HG02623 (cell line): ENCODE data around the gene FAM221B.

ENCODE experiments used
- ATAC-seq: cut with Tn5 transposase; IDR thresholded peaks from one replicate; pipeline ENCODE4 v1.9.1; 2021; ENCODE audit warnings: moderate library complexity; ENCODE audit not compliant: unreplicated experiment

The FAM221B gene, protein sequence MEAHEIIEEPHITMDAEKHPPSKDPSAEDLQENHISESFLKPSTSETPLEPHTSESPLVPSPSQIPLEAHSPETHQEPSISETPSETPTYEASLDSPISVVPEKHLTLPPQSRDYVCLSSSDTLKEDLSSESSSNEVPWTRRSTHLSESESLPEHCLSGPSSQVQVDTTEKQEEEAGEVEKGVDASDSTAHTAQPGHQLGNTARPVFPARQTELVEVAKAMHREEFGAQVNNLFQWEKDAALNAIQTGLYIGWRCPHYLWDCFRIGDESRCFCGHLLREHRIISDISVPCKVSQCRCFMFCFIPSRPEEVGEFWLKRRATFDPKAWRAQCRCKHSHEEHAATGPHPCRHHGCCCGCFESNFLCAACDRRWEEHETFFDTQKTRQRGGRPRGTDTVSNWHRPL

DNA sequence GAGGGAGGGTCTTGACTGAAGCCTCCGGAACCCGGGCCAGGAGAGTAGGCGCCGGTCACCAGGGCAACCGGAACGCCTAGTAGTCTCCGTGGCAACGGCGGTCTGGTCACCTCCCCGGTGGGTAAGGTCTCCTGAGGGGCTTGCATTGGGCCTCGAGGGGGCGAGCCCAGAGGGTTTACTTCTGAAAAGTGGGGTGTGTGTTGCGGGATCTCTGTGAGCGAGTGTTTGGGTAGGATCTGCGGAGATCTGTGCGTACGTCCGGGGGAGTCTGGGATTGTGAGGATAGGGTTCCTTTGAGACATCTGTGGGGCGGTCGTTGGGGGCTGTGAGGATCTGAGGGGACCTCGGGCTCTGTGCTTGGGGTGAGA, at the start of gene FAM221B:
FAM221B (minus strand) TSS at position 17 of the 368 bp plus-strand sequence. CDS start 2,571 bp downstream, outside the sequence.
- ATAC-seq = no peak

DNA sequence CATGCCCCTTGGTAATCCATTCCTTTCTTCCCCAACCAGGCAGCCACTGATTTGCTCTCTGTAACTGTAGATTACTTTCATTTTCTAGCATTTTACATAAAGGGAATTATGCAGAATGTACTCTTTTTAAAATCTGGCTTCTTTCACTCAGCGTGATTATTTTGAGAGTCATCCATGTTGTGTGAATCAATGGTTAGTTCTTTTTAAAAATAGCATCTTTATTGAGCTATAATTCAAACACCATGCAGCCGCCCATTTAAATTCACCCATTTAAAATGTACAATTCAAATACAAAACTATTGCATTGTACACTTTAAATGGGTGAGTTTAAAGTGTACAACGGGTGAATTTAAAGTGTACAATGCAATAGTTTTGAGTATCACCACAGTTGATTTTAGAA, 44.0 kb upstream of the FAM221B start:
- ATAC-seq = no peak

DNA sequence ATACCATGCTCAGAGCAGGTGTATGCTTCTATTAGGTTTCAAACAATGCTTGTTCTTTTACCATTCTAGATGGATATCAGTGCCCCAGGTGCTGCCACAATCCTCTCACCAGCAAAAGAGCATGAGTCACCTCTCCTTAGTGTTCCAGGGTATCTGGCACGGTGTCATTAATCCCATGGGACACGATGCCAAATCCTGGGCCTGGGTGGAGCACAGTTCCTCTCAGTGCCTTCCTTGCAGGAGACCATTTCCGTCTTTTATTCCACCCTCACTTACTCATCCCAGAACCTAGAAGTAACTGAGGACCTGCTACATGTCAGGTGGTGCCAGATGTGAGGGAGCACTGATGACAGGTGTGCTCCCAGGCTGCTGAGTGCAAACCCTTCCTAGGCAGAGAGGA, 43.0 kb upstream of the FAM221B start:
- ATAC-seq = no peak

DNA sequence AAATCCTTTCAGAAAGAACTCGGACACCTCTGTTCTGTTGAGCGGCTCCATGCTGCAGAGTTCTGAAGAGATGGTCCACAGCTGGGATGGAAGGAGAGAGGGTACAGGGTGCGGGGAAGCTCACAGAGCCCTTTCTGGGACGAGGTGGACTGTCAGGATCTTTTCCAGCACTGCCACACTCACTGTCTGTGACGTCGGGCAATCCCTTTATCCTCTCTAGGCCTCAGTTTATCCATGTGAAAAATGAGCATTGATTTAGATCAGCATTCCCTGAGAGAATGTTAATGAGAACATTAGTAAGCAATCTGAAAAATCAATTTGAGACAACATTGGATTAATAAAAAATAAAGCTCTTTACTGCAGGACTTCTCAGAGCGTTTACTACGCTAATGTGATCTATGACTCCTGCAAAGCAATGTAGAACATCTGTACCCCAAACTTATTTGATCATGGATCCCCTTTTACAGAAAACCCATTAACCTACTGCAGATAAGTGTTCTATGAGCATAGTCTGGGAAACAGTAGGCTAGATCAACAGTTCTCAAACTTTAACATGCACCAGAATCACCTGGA, 41.9 kb upstream of the FAM221B start, which contains the start of gene OR13J1:
OR13J1 (minus strand) TSS at position 51 of the 573 bp plus-strand sequence; CDS start at position 51, 0 bp downstream.
- ATAC-seq = no peak

DNA sequence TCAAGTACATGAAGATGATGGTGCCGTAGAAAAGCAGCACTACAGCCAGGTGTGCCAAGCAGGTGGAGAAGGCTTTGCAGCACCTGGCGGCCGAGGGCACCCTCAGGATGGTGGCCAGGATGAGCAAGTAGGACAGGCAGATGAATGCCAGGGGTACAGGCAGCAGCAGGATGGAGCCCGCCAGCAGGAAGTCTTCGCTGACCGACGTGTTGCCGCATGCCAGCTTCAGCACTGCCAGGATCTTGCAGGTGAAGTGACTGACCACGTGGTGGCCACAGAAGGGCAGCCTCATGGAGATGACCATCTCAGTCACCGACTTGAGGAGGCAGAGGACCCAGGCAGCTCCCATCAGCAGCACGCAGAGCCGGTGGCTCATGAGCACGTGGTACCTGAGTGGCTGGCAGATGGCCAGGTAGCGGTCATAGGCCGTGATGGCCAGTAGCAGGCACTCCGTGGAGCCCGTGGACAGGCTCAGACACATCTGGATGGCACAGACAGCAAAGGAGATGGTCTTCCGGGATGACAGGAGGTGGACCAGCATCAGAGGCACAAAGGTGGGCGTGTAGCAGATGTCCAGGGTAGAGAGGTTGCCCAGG, 41.2 kb upstream of the FAM221B start:
- no peak for ATAC-seq

DNA sequence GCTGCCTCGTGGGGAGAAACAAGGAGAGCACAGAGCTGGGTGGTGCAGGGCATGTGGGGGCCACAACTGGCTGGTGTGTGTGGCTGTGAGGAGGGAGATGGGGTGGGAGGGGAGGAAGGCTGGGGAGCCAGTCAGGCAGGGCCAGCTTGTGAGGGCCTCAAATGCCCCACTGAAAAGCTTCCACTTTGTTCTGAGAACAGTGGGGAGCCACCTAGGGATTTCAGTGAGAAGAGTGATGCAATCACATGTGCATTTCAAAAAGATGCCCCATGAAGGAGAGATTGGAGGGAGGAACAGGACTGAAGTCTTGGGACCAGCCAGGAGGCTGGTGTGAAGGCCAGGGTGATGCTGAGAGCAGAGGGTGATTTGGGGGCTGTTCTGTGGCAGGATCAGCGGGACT, 40.4 kb upstream of the FAM221B start:
- ATAC-seq = no peak

DNA sequence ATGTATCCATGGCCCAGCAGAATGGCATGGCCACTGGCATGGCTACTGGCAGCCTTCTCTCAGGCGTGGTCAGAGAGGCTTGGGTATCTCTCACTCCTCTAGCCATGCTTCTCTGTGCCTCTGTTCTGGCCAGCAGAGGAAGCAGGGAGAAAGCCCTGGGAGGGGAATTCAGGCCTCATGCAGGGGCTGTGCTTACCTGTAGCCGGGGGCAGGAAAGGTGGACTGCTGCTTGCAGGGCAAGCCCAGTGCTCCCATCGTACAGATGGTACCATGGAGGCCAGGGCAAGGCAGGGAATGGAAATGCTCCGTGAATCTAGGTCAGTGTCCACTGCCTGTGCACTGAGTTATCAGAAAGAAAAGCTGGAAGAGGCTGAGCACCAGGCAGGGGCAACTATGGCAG, 39.0 kb upstream of the FAM221B start:
- no peak for ATAC-seq

DNA sequence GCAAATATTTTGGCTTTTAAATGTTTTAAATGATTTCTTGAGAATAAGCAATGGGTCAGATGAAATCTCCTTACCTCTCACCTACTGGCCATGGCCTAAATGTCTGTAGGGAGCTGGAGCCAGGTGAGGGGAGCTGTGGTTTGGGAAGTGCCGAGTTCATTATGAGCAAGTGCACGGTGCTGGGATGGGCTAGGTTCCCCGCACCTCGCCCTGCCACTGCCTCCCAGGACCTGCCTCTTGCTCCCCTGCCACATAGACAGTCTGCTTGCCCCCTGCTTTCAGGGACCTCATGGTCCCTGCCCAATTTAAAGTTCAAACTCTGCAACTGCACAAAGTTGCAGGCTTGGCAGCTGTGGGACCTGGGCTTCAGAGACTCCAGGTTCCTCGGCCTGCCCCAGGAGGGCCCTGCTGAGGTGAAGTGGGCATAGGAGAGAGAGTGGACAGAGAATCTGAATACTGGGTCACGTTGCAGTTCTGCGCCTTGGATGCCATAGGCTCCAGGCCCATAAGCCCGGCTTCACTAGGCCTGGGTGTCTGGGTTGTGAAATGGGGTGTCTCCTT, 36.2 kb upstream of the FAM221B start:
- no peak for ATAC-seq

DNA sequence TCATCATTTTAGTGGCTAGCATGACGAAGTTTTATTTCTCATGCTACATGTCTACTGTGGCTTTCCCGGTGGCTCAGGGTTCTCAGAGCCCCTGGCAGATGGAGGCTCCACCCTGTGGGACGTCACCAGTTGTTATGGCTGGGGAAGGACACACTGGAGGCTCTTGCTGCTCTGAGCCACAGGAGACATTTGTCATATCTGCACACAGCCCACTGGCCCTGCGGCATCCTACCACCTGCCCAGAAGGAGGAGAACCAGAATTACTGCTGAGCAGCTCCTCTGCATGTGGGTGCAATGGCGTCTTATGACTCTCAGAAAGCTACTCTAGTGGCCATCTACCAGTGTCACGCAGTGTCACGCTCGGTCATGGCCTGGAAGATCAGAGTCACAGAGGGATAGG, 35.1 kb upstream of the FAM221B start:
- no peak for ATAC-seq

DNA sequence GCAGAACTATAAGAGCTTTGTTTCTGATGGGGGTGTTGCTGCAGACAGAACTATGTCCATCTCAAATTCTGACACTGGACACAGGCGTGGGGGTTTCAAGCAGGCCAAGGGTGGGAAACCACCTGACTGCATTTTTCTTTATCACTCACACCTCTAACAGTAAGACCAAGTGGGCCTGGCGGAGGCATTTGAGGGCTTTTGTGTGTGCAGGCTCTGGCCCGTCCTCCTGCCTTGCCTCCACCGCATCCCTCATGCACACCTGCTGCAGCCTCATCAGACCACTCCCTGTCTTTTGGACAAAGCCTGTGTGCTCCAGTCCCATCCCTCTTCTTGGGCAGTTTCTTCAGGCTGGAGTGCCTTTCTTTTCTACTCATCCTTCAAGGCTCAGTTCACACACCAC, 33.8 kb upstream of the FAM221B start:
- ATAC-seq = no peak

DNA sequence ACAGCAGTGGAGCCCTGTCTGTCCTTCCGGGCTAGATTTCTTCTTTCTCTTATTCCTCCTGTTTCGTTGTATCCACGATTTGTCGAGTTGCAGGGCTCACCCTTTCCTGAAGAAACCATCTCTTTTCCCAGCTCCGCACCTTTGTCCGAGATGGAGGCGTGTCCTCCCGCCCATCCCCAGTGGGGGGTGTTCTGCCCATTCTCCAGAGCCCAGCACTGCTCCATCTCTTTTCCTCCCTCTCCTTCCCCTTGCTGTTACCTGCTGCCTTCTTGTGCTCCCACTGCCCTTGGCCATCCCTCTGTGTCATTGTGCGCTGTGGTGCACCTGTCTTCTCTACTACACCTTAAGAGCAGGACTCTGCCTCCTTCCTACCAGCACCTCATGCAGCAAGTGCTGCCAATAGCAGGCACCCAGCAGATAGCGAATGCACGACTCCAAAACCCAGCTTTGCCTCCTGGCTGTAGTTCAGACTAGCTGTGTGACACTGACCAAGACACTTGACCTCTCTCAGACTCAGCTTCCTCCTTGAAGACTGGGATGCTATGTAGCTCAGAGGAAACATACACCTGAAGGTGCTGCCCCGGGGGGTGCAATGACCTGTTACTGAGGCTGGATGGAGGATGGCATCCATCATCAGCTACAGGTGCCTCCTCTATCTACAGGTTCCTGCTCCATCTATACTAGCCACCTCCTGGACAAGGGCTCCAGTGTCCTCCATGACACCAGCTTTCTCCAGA, 32.8 kb upstream of the FAM221B start:
- ATAC-seq = no peak

DNA sequence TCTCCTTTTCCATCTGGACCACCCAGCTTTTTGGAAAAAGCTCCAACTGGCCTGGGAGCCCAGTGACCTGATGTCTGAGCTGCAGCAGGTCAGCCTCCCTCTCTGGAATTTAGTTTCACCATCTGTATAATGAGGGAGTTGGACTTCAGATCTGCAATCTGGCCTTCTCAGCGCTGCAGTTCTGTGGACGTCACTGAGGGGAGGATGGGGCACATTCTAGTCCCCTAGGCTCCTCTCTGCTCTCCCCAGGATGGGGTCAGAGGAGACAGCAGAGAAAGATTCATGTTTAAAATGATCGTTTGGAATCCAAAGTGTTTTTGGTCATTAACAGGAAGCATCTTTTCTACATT, 31.4 kb upstream of the FAM221B start:
- ATAC-seq = no peak

DNA sequence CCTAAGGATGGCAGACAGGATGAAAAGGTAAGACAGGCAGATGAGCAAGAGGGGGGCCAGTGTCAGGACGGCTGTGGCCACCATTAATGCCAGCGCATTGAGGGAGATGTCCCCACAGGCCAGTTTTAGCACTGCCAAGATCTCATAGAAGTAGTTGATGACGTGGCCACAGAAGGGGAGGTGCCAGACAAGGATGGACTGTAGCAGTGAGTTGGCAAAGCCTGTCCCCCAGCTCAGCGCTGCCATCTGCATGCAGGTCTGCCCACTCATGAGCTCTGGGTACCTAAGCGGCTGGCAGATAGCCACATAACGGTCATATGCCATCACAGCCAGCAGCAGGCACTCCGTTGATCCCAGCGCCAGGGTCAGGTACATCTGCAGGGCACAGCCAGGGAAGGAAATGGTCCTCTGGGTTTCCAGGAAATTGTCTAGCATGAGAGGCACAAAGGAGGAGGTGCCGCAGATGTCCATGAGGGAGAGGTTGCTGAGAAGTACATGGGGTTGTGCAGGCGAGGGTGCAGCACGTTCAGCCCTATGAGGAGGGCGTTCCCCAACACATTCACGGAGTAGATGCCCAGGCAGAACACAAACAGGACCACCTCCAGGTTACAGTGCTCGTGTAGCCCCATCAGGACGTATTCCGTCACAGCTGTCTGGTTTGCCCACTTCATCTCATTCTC, 30.9 kb upstream of the FAM221B start:
- no peak for ATAC-seq

DNA sequence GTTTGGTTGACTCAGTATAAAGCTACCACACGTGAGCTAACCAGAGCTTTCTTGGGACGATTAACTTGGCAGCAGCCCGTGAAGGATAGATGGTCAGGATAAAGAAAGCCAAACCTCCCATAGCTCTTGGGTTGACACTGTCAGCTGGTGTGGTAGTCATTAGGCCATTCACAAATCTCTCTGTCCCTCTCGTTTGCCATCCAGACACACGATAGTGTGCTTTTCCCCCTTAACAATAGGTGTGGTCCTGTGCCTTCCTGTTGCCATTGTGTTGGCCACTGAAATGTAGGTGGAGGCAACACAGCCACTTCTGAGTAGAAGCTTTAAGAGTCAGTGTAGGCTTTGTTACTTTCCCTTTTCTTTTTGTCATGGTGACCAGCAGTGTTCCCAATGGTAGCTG, 29.9 kb upstream of the FAM221B start:
- no peak for ATAC-seq

DNA sequence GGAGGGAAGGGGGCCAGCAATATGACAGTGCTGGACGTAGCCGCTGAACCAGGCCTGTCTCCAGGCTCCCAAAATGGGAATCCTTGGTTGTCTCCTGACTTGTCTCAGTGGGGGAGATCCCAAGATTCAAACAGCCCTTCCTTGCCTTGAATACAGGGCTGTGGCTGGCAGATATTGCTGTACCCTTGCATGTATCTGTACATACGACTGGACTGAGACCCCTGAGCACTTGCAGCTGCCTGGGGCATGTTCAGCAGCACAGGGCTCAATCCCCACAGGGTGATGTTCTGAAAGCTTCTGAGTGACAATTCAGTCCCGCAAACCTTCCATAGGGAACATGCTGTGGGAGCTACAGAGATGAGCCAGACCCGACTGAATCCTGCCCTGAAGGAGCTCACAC, 28.4 kb upstream of the FAM221B start:
- ATAC-seq = no peak

DNA sequence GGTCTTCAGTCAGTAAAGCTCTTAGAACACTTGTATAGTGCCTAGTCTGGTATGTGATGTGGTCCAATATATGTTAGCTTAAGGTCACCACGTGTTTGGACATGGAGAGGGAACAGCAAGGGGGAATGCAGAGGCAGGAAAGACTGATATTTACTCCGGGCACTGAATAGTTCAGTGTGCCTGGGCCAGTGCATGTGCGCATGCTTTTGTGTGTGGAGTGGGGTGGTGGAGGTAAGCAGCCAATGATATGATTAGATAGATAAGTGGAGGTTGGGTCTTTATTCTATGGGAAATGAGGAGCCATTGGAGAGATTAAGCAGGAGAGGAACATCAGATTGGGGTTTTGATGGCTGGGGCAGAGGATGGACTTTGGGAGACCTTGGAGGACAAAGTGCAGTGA, 27.7 kb upstream of the FAM221B start:
- no peak for ATAC-seq

DNA sequence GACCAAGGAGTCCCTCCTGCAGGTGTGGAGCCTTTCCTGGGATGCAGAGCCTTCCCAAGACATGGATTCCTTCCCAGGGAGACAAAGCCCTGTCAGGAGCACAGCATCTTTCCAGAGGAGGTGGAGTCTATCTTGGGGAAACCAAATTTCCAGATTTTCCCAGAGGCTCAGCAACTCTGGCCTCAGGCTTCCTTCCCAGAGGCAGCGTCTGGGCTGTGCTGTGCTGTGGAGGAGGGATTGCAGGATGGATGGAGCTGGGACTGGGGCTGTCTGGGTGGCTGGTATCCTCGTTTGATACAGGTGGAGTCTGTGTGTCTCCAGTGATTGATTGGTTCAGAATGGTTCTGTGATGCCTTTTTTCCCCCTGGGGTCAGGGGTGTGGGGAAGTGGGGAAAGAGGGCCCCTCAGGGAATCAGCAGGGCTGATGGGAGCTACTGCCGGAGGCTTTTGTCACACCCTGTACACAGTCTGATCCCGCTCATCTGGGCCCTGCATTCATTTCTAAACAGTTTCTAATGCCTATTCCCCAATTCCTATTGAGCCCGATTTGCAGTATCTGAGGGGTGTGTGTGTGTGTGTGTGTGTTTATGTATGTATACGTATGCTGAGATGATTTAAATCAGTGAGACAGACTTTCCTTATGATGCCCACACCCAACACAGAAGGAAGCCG, 25.7 kb upstream of the FAM221B start:
- no peak for ATAC-seq

DNA sequence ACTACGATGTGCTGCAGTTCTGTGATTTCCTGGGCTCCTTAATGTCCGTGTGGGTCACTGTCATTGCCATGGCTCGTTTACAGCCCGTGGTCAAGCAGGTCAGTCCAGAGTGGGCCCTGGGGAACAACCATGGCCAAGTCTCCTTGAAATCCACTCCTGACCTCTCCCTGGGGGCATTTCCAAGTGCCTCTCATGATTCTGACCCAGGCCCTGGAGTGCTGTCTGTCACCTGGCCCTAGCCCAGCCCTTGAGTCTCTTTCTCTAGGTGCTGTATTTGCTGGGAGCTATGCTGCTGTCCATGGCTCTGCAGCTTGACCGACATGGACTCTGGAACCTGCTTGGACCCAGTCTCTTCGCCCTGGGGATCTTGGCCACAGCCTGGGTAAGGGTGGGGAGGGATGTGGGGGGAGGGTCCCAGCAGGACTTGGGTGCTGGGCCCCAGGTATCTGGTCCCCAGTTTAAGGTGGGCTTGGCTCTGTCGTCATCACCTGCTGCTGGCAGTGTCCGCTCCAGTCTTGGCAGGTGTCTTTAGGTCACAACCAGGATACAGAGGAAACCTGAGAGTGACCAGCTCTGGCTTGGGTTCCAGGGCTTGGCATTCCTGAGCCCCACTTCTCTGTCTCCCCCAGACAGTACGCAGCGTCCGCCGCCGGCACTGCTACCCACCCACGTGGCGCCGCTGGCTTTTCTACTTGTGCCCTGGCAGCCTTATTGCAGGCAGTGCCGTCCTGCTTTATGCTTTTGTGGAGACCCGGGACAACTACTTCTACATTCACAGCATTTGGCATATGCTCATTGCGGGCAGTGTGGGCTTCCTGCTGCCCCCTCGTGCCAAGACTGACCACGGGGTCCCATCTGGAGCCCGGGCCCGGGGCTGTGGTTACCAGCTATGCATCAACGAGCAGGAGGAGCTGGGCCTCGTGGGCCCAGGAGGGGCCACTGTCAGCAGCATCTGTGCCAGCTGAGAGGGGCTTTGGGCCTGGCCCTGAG, 24.6 kb upstream of the FAM221B start:
- ATAC-seq = no peak

DNA sequence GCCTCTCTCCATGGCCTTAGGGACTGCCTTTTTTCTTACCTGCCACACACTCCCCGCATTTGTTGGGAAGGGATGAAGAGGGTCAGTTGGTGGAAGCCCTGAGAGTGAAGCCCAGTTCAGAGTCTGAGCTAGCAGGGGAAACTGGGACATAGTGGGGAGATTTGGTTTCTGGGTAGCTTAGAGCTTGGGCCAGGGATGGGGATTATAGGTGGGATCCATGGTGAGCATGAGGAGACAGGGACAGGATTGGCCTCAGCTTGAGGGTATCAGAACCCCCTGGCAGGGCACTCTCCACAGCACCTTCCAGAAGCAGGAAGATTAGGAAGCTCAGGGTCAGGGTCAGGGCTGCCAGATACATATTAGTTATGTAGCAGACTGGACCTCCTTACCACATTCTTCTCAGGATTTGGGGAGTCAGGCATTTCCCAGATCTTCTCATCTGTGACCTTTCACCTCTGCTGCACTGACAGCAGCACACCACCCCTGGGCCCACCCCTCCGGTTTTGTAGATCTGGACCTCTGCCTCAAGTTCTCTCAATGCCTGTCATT, 23.8 kb upstream of the FAM221B start:
- ATAC-seq = no peak
